ENCODE results near the gene CTNND2. TPM values are rescaled to one million over a fixed set of nuclear protein-coding genes. Genes with fewer than 3 reads are reported as not detected.

CTNND2 gene
- total and polyA plus RNA-seq, 4 donors, result 36.5 to 183 (median 97.7) TPM

DNA sequence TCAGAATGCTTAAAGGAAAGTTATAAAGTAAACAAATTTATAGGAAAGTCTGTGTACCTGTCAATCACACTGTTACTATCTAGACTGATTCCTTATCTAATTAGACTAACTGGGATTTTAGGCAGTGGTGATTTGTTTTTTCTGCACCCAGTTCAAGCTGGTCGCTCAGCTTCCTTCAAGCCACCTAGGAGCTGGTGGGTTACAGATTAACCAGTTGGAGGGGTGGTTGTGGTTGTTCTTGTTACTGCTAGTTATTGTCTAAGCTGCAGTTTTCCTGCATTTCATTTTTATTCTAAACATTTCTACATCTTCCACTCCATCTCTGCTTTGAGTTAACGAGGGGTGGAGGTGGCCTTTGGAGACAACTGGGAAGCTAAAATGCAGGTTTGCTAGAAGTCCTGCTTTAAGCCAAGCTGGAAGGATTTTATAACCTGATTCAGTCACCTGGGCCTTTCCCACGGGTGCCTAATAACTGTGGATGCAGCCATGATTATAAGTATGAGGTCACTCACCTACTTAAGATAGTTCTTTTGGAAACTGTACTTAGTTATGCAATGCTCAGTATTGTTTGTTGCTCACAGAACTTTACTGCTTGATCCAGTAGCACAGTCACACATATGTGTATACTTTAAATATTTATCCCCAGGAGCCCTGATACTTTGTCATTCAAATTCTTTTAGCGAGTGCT, 839.3 kb downstream of the CTNND2 start:
- Histone ChIP-seq H3K4me3 (ENCODE audit: low read depth, low read length) (no peak overlapping the region), H3K9me3 (ENCODE audit: control insufficient read depth, insufficient read depth, low read length) (no peaks in the 10 kb centered on the region)
- DNase-seq (ENCODE audit: low read depth in 4 of 6, low spot score in 6 of 6), result no peak

DNA sequence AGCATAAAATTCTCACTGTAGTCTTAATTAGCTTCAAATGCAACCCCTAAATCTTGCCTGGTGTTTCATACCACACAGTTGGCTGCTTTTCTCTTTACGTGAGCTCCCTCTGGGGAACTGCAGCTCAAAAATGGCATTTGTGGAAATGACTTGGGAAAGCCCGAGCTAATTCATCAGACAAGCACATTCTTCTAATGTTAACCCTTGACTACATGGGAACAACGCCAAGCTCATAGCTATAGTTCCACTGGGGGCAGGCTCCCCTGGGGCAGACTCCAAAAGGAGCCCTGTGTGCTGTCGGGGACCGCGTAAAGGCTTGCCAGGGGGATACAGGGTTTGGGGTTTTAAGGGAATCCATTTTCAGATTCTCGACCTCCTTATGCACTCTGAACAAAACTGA, 841.8 kb downstream of the CTNND2 start:
- peak in 4 of 6 donors; percentile 23 to 89 (median 49) for DNase-seq (ENCODE audit: low read depth in 4 of 6, low spot score in 6 of 6)
- Histone ChIP-seq H3K4me3 (ENCODE audit: low read depth, low read length) (no peak overlapping the region), H3K36me3 (ENCODE audit: control insufficient read depth, insufficient read depth, low read length) (peaks cover 3% of the 10 kb centered on the region), H3K27ac (ENCODE audit: low read depth, low read length) (no peak overlapping the region), H3K9me3 (ENCODE audit: control insufficient read depth, insufficient read depth, low read length) (peaks cover 3% of the 10 kb centered on the region), H3K27me3 (ENCODE audit: control insufficient read depth, insufficient read depth, low read length) (no peaks in the 10 kb centered on the region), H3K4me1 (ENCODE audit: control insufficient read depth, insufficient read depth, low read length) (peaks cover 4% of the 10 kb centered on the region)
- 12% methylated on average over 3 of the region's 7 CpGs for WGBS (ENCODE audit: insufficient coverage)

More for the DNA sequence above, 839.3 kb downstream of the CTNND2 start:
- H3K27me3 ChIP-seq (ENCODE audit: control insufficient read depth, insufficient read depth, low read length), result no peaks in the 10 kb centered on the region
- H3K27ac ChIP-seq (ENCODE audit: low read depth, low read length), result no peak overlapping the region
- peaks cover 4% of the 10 kb centered on the region for H3K4me1 ChIP-seq (ENCODE audit: control insufficient read depth, insufficient read depth, low read length)
- no peaks in the 10 kb centered on the region for H3K36me3 ChIP-seq (ENCODE audit: control insufficient read depth, insufficient read depth, low read length)
- no CpG with 5 or more reads among the region's 4 CpGs for WGBS (ENCODE audit: insufficient coverage)

DNA sequence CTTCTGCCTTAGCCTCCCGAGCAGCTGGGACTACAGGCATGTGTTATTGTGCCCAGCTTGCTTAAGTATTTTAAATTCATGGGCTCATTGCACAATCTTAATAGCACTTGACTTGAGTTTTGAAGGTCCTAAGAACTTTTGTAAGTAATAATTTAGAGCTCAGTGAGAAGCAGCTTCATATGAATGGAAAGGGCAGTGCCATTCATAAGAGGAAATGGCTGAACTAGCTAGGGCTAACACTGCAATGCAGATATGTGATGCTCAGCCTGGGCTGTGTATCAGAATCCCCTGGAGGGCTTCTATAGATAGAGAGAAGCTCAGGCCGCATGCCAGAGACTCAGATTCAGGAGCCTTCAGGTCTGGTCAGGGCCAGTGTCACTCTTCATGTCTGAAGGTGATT, 847.7 kb downstream of the CTNND2 start:
- WGBS (ENCODE audit: insufficient coverage), result no CpG with 5 or more reads among the region's 2 CpGs
- no peak overlapping the region for H3K27ac ChIP-seq (ENCODE audit: low read depth, low read length)
- no peak for DNase-seq (ENCODE audit: low read depth in 4 of 6, low spot score in 6 of 6)
- peaks cover 3% of the 10 kb centered on the region for H3K9me3 ChIP-seq (ENCODE audit: control insufficient read depth, insufficient read depth, low read length)
- no peak overlapping the region for H3K4me3 ChIP-seq (ENCODE audit: low read depth, low read length)
- peaks cover 3% of the 10 kb centered on the region for H3K36me3 ChIP-seq (ENCODE audit: control insufficient read depth, insufficient read depth, low read length)
- H3K4me1 ChIP-seq (ENCODE audit: control insufficient read depth, insufficient read depth, low read length), result peaks cover 12% of the 10 kb centered on the region
- no peaks in the 10 kb centered on the region for H3K27me3 ChIP-seq (ENCODE audit: control insufficient read depth, insufficient read depth, low read length)

DNA sequence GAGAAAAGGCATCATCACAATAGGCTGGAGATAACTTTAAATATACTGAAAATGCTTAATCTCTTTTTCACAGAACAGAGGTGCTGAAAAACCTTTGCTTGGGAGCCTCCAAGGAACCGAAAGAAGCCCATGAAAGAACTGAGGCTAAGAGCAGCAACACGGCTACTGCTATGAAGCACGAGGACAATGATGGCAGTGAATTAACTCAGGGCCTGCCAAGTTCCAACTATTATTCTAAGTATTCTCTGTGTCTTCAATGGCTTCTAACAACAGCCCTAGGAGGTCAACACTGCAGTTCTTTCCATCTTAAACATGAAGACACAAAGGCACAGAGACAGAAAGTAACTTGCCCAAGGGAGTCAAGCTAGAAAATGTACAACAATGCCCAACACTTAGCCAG, 850.2 kb downstream of the CTNND2 start:
- 26% methylated on average over 3 of the region's 3 CpGs for WGBS (ENCODE audit: insufficient coverage)
- DNase-seq (ENCODE audit: low read depth in 4 of 6, low spot score in 6 of 6), result peak in 1 of 6 donors; percentile 43

DNA sequence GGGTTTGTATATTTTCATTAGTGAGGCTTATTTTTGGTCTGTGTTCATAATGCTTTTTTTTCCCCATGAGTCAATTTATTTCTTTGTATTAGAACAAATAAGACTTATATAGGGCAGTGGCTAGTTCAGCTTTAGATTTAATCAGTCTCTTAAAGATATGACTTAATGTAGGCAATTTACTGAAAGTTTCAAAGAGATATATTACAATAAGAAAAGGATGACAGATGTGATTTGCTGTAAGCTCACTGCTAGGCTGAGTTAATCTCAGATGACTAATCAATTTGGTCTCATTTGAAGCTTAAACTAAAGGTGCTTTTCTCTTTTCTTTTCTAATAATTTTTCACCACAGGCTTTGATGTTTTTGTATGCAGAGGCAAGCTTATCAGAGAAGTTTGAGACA, 851.4 kb downstream of the CTNND2 start:
- no peaks in the 10 kb centered on the region for H3K9me3 ChIP-seq (ENCODE audit: control insufficient read depth, insufficient read depth, low read length)
- no peak overlapping the region for H3K27ac ChIP-seq (ENCODE audit: low read depth, low read length)
- no peaks in the 10 kb centered on the region for H3K27me3 ChIP-seq (ENCODE audit: control insufficient read depth, insufficient read depth, low read length)
- DNase-seq (ENCODE audit: low read depth in 4 of 6, low spot score in 6 of 6), result no peak
- H3K36me3 ChIP-seq (ENCODE audit: control insufficient read depth, insufficient read depth, low read length), result no peaks in the 10 kb centered on the region
- H3K4me1 ChIP-seq (ENCODE audit: control insufficient read depth, insufficient read depth, low read length), result peaks cover 12% of the 10 kb centered on the region
- H3K4me3 ChIP-seq (ENCODE audit: low read depth, low read length), result no peak overlapping the region

More for the DNA sequence above, 850.2 kb downstream of the CTNND2 start:
- Histone ChIP-seq H3K4me1 (ENCODE audit: control insufficient read depth, insufficient read depth, low read length) (peaks cover 12% of the 10 kb centered on the region), H3K9me3 (ENCODE audit: control insufficient read depth, insufficient read depth, low read length) (peaks cover 3% of the 10 kb centered on the region), H3K27ac (ENCODE audit: low read depth, low read length) (no peak overlapping the region), H3K36me3 (ENCODE audit: control insufficient read depth, insufficient read depth, low read length) (peaks cover 3% of the 10 kb centered on the region), H3K27me3 (ENCODE audit: control insufficient read depth, insufficient read depth, low read length) (no peaks in the 10 kb centered on the region), H3K4me3 (ENCODE audit: low read depth, low read length) (no peak overlapping the region)

DNA sequence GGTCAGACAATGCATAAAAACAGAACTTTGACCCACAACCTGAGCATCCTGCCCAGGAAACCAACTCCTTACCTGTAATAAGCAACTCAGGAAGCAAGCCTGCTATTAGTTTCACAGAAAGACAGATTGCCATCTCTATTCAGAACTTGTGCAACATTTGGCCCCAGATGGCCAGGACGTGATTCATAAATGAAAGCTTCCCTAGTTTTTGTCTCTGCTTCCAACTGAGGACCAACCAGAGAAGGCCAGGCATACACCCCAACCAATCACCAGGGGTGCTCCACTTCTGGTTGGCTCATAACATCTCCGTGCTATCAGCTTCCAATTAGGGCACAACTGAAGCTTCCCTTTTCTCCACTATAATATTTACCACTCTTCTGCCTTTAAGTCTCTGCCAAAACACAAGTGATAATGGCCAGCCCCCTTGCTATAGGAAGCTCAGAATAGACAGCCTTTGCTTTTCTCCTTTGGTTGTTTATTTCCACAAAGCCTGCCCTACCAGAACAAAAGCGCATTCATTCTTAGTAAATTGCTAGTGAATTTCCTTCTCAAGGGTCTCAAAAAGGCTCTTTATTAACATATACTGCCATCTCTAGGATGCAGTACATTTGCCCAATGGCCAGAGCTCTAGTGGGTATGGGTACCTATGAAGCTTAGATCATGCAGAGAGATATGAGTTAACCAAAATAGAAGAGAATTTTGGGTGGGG, 853.5 kb downstream of the CTNND2 start:
- Histone ChIP-seq H3K27ac (ENCODE audit: low read depth, low read length) (no peak overlapping the region), H3K4me1 (ENCODE audit: control insufficient read depth, insufficient read depth, low read length) (peaks cover 14% of the 10 kb centered on the region), H3K4me3 (ENCODE audit: low read depth, low read length) (no peak overlapping the region), H3K27me3 (ENCODE audit: control insufficient read depth, insufficient read depth, low read length) (no peaks in the 10 kb centered on the region), H3K9me3 (ENCODE audit: control insufficient read depth, insufficient read depth, low read length) (no peaks in the 10 kb centered on the region), H3K36me3 (ENCODE audit: control insufficient read depth, insufficient read depth, low read length) (no peaks in the 10 kb centered on the region)
- no peak for DNase-seq (ENCODE audit: low read depth in 4 of 6, low spot score in 6 of 6)
- 50% methylated on average over 2 of the region's 3 CpGs for WGBS (ENCODE audit: insufficient coverage)

DNA sequence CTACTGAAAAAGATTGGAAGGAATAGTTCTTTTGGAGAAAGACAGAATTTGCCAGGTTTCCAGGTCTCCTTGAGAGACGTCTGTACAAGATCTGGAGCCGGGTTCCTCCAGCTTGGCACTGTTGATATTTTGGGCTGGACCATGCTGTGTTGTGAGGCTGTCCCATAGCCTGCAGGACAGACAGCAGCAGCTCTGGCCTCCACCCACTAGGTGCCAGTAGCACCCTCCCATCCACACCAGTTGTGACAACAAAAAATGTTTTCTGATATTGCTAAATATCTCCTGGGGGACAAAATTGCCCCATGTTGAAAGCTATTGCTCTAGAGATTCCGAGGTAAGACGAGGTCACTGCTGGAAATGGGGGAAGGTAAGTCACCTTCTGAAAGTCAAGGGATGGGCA, 855.5 kb downstream of the CTNND2 start:
- 89% methylated on average over 2 of the region's 4 CpGs for WGBS (ENCODE audit: insufficient coverage)

DNA sequence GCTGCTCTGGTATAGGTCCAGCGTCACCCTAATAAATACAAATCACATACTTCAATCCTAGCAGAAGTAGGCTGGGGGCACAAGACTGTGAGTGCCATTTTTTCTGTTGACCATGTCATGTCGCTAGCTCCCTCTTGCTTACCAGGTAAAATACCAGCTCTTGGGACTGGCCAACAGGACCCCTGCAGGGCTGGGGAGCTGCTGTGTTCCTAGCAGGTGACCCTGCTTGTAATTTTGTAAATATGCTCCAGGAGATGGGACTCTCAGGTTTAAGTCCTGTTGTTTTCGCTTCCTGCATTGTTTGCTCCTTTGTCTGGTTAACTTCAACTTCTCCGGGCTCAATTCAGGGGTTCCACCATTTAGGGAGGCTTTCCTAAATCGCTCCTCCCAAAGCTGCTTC, 856.6 kb downstream of the CTNND2 start:
- DNase-seq (ENCODE audit: low read depth in 4 of 6, low spot score in 6 of 6), result no peak
- H3K4me1 ChIP-seq (ENCODE audit: control insufficient read depth, insufficient read depth, low read length), result peaks cover 6% of the 10 kb centered on the region
- H3K27ac ChIP-seq (ENCODE audit: low read depth, low read length), result no peak overlapping the region
- H3K27me3 ChIP-seq (ENCODE audit: control insufficient read depth, insufficient read depth, low read length), result no peaks in the 10 kb centered on the region
- no peaks in the 10 kb centered on the region for H3K36me3 ChIP-seq (ENCODE audit: control insufficient read depth, insufficient read depth, low read length)
- WGBS (ENCODE audit: insufficient coverage), result 97% methylated on average over 4 of the region's 5 CpGs
- H3K9me3 ChIP-seq (ENCODE audit: control insufficient read depth, insufficient read depth, low read length), result no peaks in the 10 kb centered on the region
- H3K4me3 ChIP-seq (ENCODE audit: low read depth, low read length), result no peak overlapping the region

More for the DNA sequence above, 855.5 kb downstream of the CTNND2 start:
- H3K4me3 ChIP-seq (ENCODE audit: low read depth, low read length), result no peak overlapping the region
- H3K9me3 ChIP-seq (ENCODE audit: control insufficient read depth, insufficient read depth, low read length), result no peaks in the 10 kb centered on the region
- H3K27ac ChIP-seq (ENCODE audit: low read depth, low read length), result no peak overlapping the region
- no peaks in the 10 kb centered on the region for H3K36me3 ChIP-seq (ENCODE audit: control insufficient read depth, insufficient read depth, low read length)
- H3K27me3 ChIP-seq (ENCODE audit: control insufficient read depth, insufficient read depth, low read length), result no peaks in the 10 kb centered on the region
- no peak for DNase-seq (ENCODE audit: low read depth in 4 of 6, low spot score in 6 of 6)
- peaks cover 6% of the 10 kb centered on the region for H3K4me1 ChIP-seq (ENCODE audit: control insufficient read depth, insufficient read depth, low read length)

DNA sequence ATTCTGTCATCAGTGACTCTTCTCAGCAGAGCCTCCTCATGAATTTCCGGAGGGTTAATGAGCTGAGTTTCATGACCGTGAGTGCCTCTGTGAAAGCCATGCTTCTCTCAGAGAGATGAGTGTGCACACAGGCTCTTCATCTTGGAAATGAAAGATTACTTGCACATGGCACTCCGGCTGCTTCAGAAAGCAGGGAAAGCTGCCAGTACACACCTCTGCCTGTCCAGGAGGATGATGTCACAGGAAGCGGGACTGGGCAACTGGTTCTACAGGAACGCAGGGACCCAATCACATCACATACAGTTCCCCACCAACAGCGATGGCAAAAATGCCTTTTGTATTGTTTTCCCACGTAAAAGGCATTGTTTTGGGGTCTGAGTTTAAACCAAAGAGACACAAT, 857.2 kb downstream of the CTNND2 start:
- no peak for DNase-seq (ENCODE audit: low read depth in 4 of 6, low spot score in 6 of 6)
- Histone ChIP-seq H3K27me3 (ENCODE audit: control insufficient read depth, insufficient read depth, low read length) (no peaks in the 10 kb centered on the region), H3K4me1 (ENCODE audit: control insufficient read depth, insufficient read depth, low read length) (peaks cover 6% of the 10 kb centered on the region), H3K36me3 (ENCODE audit: control insufficient read depth, insufficient read depth, low read length) (no peaks in the 10 kb centered on the region), H3K9me3 (ENCODE audit: control insufficient read depth, insufficient read depth, low read length) (no peaks in the 10 kb centered on the region), H3K27ac (ENCODE audit: low read depth, low read length) (no peak overlapping the region), H3K4me3 (ENCODE audit: low read depth, low read length) (no peak overlapping the region)
- WGBS (ENCODE audit: insufficient coverage), result 63% methylated on average over 4 of the region's 7 CpGs

DNA sequence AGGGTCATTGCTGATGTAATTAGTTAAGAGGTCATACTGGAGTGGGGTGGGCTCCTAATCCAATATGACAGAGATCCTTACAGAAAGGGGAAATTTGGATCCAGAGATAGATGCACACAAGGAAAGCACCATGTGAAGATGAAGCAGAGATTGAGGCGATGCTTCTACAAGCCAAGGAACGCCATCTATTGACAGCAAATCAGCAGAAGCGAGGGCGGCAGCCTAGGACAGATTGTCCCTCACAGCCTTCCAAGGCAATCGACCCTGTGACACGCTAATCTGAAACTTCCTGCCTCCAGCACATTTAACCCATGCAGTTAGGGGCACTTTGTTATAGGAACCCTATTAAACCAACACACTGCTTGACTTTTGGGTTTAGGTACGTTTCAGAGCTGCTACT, 858.1 kb downstream of the CTNND2 start:
- no peak for DNase-seq (ENCODE audit: low read depth in 4 of 6, low spot score in 6 of 6)
- 70% methylated on average over 5 of the region's 7 CpGs for WGBS (ENCODE audit: insufficient coverage)
- H3K27ac ChIP-seq (ENCODE audit: low read depth, low read length), result no peak overlapping the region

More for the DNA sequence above, 858.1 kb downstream of the CTNND2 start:
- H3K27me3 ChIP-seq (ENCODE audit: control insufficient read depth, insufficient read depth, low read length), result no peaks in the 10 kb centered on the region
- no peak overlapping the region for H3K4me3 ChIP-seq (ENCODE audit: low read depth, low read length)
- H3K36me3 ChIP-seq (ENCODE audit: control insufficient read depth, insufficient read depth, low read length), result no peaks in the 10 kb centered on the region
- peaks cover 6% of the 10 kb centered on the region for H3K4me1 ChIP-seq (ENCODE audit: control insufficient read depth, insufficient read depth, low read length)
- no peaks in the 10 kb centered on the region for H3K9me3 ChIP-seq (ENCODE audit: control insufficient read depth, insufficient read depth, low read length)
